EL (cell line): Measurements from ENCODE around the gene AGR2.
"Not testable (repeated sequence)": the region's sequence is repeated elsewhere in the genome, so short reads cannot be mapped to it uniquely, and the experiment has no call there.

Source experiments
- DNase-seq: peaks from one replicate; pipeline ENCODE4 v3.0.0-alpha.2; 2016

AGR2 gene

GRCh38 chr7:16773326-16773725 is 31.5 kb downstream of the AGR2 start:
- DNase-seq = no peak

- no peak for DNase-seq
Observed at GRCh38 chr7:16770657-16771329, 34.0 kb downstream of the AGR2 start.

- DNase-seq = not testable (repeated sequence)
Observed at GRCh38 chr7:16769994-16770393, 34.8 kb downstream of the AGR2 start.

- no peak for DNase-seq
Observed at GRCh38 chr7:16765436-16765859, 39.4 kb downstream of the AGR2 start.

GRCh38 chr7:16764942-16765341 is 39.9 kb downstream of the AGR2 start:
- no peak for DNase-seq

- DNase-seq = no peak
Observed at GRCh38 chr7:16762177-16762576, 42.6 kb downstream of the AGR2 start.

- DNase-seq = no peak
Observed at GRCh38 chr7:16759840-16760239, 45.0 kb downstream of the AGR2 start.

GRCh38 chr7:16758631-16759611 is 45.9 kb downstream of the AGR2 start:
- DNase-seq = no peak

- DNase-seq = no peak
Observed at GRCh38 chr7:16758036-16758435, 46.8 kb downstream of the AGR2 start.

- peak; percentile 21 for DNase-seq
Observed at GRCh38 chr7:16755397-16755796, 49.4 kb downstream of the AGR2 start.

GRCh38 chr7:16754856-16755317 is 49.9 kb downstream of the AGR2 start:
- no peak for DNase-seq

- peak; percentile 48 for DNase-seq
Observed at GRCh38 chr7:16753932-16754855, 50.6 kb downstream of the AGR2 start.

GRCh38 chr7:16753102-16753931 is 51.5 kb downstream of the AGR2 start, which contains the start of gene TSPAN13:
TSPAN13 (plus strand) TSS chr7:16753755; CDS start chr7:16753968, 213 bp downstream.
- DNase-seq = peak; percentile 76

- DNase-seq = no peak
Observed at GRCh38 chr7:16747102-16747501, 57.7 kb downstream of the AGR2 start.

- DNase-seq = no peak
Observed at GRCh38 chr7:16745645-16746044, 59.2 kb downstream of the AGR2 start.

- no peak for DNase-seq
Observed at GRCh38 chr7:16744518-16745250, 60.1 kb downstream of the AGR2 start.

- no peak for DNase-seq
Observed at GRCh38 chr7:16743236-16743635, 61.6 kb downstream of the AGR2 start.

- DNase-seq = no peak
Observed at GRCh38 chr7:16742547-16742946, 62.3 kb downstream of the AGR2 start.
